IMR-90 (cell line): ENCODE measurements around the gene AGFG1. TPM values are rescaled to one million over a fixed set of nuclear protein-coding genes. Genes with fewer than 3 reads are reported as not detected.
A peak's percentile ranks its signal among the peaks of the same experiment; 100 is the strongest.

Experiments used
- ATAC-seq: fragments of 200-7000 bp; cut with Tn5 transposase; 2 replicates; pipeline ENCODE4 v1.9.1; 2020; ENCODE audit warnings: low read depth, mild to moderate bottlenecking, moderate library complexity
- BruUV-seq: library from RNA; stranded (reverse); fragments of 400-500 nt; replicated peaks from 2 replicates; lab custom pipeline; 2021; lab: Mats Ljungman, UMichigan
- CTCF ChIA-PET: fragments of 300-600 bp; formaldehyde crosslinking; extraction: SDS; loops from one replicate; lab custom pipeline; 2021; ENCODE audit warnings: antibody characterized with exemption; lab: Yijun Ruan, JAX
- POLR2A ChIA-PET: fragments of 300-600 bp; sonication (Branson Sonifier 250); formaldehyde crosslinking; loops from one replicate; lab custom pipeline; 2022; ENCODE audit warnings: antibody characterized with exemption; ENCODE audit not compliant: unreplicated experiment; lab: Charles Lee
- DNase-seq: peaks from one replicate; pipeline ENCODE4 v3.0.0; 2013
- H2AFZ ChIP-seq: replicated peaks from 2 replicates; pipeline ENCODE3; 2013; ENCODE audit warnings: low read length, mild to moderate bottlenecking; ENCODE audit not compliant: poor library complexity
- H2AK5ac ChIP-seq: 2 replicates; pipeline ENCODE4 v1.6.1; 2013; ENCODE audit warnings: low read depth, low read length, inconsistent platforms
- H2AK9ac ChIP-seq: replicated peaks from 2 replicates; pipeline ENCODE3; 2013; ENCODE audit warnings: mild to moderate bottlenecking, low read depth, low read length, moderate library complexity; ENCODE audit not compliant: poor library complexity
- H2BK120ac ChIP-seq: 2 replicates; pipeline ENCODE4 v1.6.1; 2013; ENCODE audit warnings: low read depth, low read length, inconsistent platforms
- H2BK15ac ChIP-seq: 3 replicates; pipeline ENCODE4 v1.6.1; 2013; ENCODE audit warnings: low read depth, low read length, inconsistent platforms
- H2BK20ac ChIP-seq: 2 replicates; pipeline ENCODE4 v1.6.1; 2013; ENCODE audit warnings: low read depth, mild to moderate bottlenecking, inconsistent platforms, low read length, moderate library complexity
- H2BK5ac ChIP-seq: 2 replicates; pipeline ENCODE4 v1.6.1; 2013; ENCODE audit warnings: mild to moderate bottlenecking, low read depth, low read length, inconsistent platforms; ENCODE audit not compliant: poor library complexity, severe bottlenecking
- H3K14ac ChIP-seq: replicated peaks from 2 replicates; pipeline ENCODE4 v1.6.1; 2013; ENCODE audit warnings: low read depth, low read length, inconsistent platforms
- H3K18ac ChIP-seq: 2 replicates; pipeline ENCODE4 v1.6.1; 2013; ENCODE audit warnings: low read depth, low read length, control low read depth
- H3K23ac ChIP-seq: 2 replicates; pipeline ENCODE4 v1.6.1; 2013; ENCODE audit warnings: low read depth, low read length, inconsistent platforms
- H3K27ac ChIP-seq: 2 replicates; pipeline ENCODE4 v1.5.1; 2013; ENCODE audit warnings: mild to moderate bottlenecking, control low read depth, low read length; ENCODE audit not compliant: insufficient read depth
- H3K27me3 ChIP-seq: 2 replicates; pipeline ENCODE4 v1.6.1; 2013; ENCODE audit warnings: low read length; ENCODE audit not compliant: control insufficient read depth, insufficient read depth
- H3K36me3 ChIP-seq: 2 replicates; pipeline ENCODE4 v1.6.1; 2013; ENCODE audit warnings: low read length, mixed read lengths; ENCODE audit not compliant: control insufficient read depth, insufficient read depth
- H3K4ac ChIP-seq: 2 replicates; pipeline ENCODE4 v1.6.1; 2013; ENCODE audit warnings: low read depth, low read length, inconsistent platforms
- H3K4me1 ChIP-seq: 2 replicates; pipeline ENCODE4 v1.6.1; 2013; ENCODE audit warnings: low read length, mixed read lengths; ENCODE audit not compliant: control insufficient read depth, insufficient read depth
- H3K4me2 ChIP-seq: 2 replicates; pipeline ENCODE4 v1.6.1; 2013; ENCODE audit warnings: low read depth, mild to moderate bottlenecking, control low read depth, low read length, moderate library complexity
- H3K4me3 ChIP-seq: 2 replicates; pipeline ENCODE4 v1.5.1; 2013; ENCODE audit warnings: low read depth, mild to moderate bottlenecking, control low read depth, low read length, moderate library complexity; ENCODE audit not compliant: insufficient read depth
- H3K56ac ChIP-seq: 2 replicates; pipeline ENCODE4 v1.6.1; 2013; ENCODE audit warnings: low read length, inconsistent platforms; ENCODE audit not compliant: insufficient read depth; ENCODE audit errors: extremely low read depth
- H3K79me1 ChIP-seq, 2 experiments: 2 replicates each; pipeline ENCODE4 v1.6.1; 2013; ENCODE audit warnings: low read length in 2 of 2, inconsistent platforms in 1 of 2, low read depth in 1 of 2
- H3K9ac ChIP-seq: 2 replicates; pipeline ENCODE4 v1.6.1; 2013; ENCODE audit warnings: low read depth, low read length, control low read depth
- H3K9me1 ChIP-seq: 2 replicates; pipeline ENCODE4 v1.6.1; 2013; ENCODE audit warnings: low read length, inconsistent platforms; ENCODE audit not compliant: insufficient read depth
- H3K9me3 ChIP-seq: 2 replicates; pipeline ENCODE4 v1.6.1; 2013; ENCODE audit warnings: low read length; ENCODE audit not compliant: control insufficient read depth, insufficient read depth
- H4K20me1 ChIP-seq: 2 replicates; pipeline ENCODE4 v1.6.1; 2013; ENCODE audit warnings: low read length, inconsistent platforms; ENCODE audit not compliant: insufficient read depth
- H4K5ac ChIP-seq: 2 replicates; pipeline ENCODE4 v1.6.1; 2013; ENCODE audit warnings: mild to moderate bottlenecking, low read depth, low read length, control low read depth
- H4K8ac ChIP-seq, 2 experiments: 2 replicates each; pipeline ENCODE4 v1.6.1; 2013; ENCODE audit warnings: low read depth in 2 of 2, low read length in 2 of 2, control low read depth in 1 of 2, inconsistent platforms in 1 of 2
- H4K91ac ChIP-seq: 2 replicates; pipeline ENCODE4 v1.6.1; 2013; ENCODE audit warnings: low read depth, low read length, inconsistent platforms; ENCODE audit not compliant: insufficient read depth
- BHLHE40 ChIP-seq: fragments of 150-350 bp; IDR thresholded peaks from 2 replicates; pipeline ENCODE4 v1.6.1; 2016; ENCODE audit warnings: mild to moderate bottlenecking, low read depth, low read length
- CHD1 ChIP-seq: IDR thresholded peaks from 2 replicates; pipeline ENCODE4 v1.6.1; 2012; ENCODE audit warnings: low read depth, low read length, improper control_type of control experiment
- CTCF ChIP-seq: conservative IDR thresholded peaks from 2 replicates; pipeline ENCODE4 v1.5.1; 2012; ENCODE audit warnings: mild to moderate bottlenecking, low read depth, low read length, improper control_type of control experiment
- ELK1 ChIP-seq: fragments of 150-350 bp; IDR thresholded peaks from 2 replicates; pipeline ENCODE4 v1.6.1; 2016; ENCODE audit warnings: low read depth, mild to moderate bottlenecking, low read length, moderate library complexity, borderline replicate concordance
- FOS ChIP-seq: fragments of 150-350 bp; IDR thresholded peaks from 2 replicates; pipeline ENCODE4 v1.6.1; 2016; ENCODE audit warnings: low read depth, low read length
- MAFK ChIP-seq: IDR thresholded peaks from 2 replicates; pipeline ENCODE4 v1.6.1; 2012; ENCODE audit warnings: low read depth, low read length, improper control_type of control experiment
- MAZ ChIP-seq: IDR thresholded peaks from 2 replicates; pipeline ENCODE4 v1.6.1; 2012; ENCODE audit warnings: low read depth, mild to moderate bottlenecking, low read length, improper control_type of control experiment, moderate library complexity, borderline replicate concordance
- MXI1 ChIP-seq: IDR thresholded peaks from 2 replicates; pipeline ENCODE4 v1.6.1; 2012; ENCODE audit warnings: low read depth, mild to moderate bottlenecking, low read length, moderate library complexity, borderline replicate concordance
- NFE2L2 ChIP-seq: fragments of 150-350 bp; IDR thresholded peaks from 2 replicates; pipeline ENCODE4 v1.6.1; 2016; ENCODE audit warnings: low read depth, mild to moderate bottlenecking, low read length
- POLR2A ChIP-seq: IDR thresholded peaks from 2 replicates; pipeline ENCODE4 v1.6.1; 2012; ENCODE audit warnings: mild to moderate bottlenecking, low read depth, low read length
- RAD21 ChIP-seq: IDR thresholded peaks from 2 replicates; pipeline ENCODE4 v1.6.1; 2012; ENCODE audit warnings: low read length, improper control_type of control experiment
- RCOR1 ChIP-seq: IDR thresholded peaks from 2 replicates; pipeline ENCODE4 v1.6.1; 2012; ENCODE audit warnings: mild to moderate bottlenecking, low read length, improper control_type of control experiment; ENCODE audit not compliant: insufficient replicate concordance
- RFX5 ChIP-seq: IDR thresholded peaks from 2 replicates; pipeline ENCODE4 v1.8.0; 2012; ENCODE audit warnings: low read depth, mild to moderate bottlenecking, low read length, moderate library complexity
- SMC3 ChIP-seq: fragments of 150-350 bp; IDR thresholded peaks from 2 replicates; pipeline ENCODE4 v1.6.1; 2016; ENCODE audit warnings: low read depth, mild to moderate bottlenecking, antibody characterized with exemption, low read length, moderate library complexity
- USF2 ChIP-seq: fragments of 150-350 bp; IDR thresholded peaks from 2 replicates; pipeline ENCODE4 v1.6.1; 2017; ENCODE audit warnings: mild to moderate bottlenecking, antibody characterized with exemption, low read length, low read depth
- whole genome bisulfite sequencing, 2 experiments: methylation state at CpG; one replicate each; pipeline versions ENCODE4 v1.1.5 to v1.1.7; 2013; ENCODE audit warnings: missing lambda C conversion rate in 2 of 2; ENCODE audit not compliant: insufficient read length in 1 of 2; ENCODE audit errors: extremely low coverage in 2 of 2; 5-methylcytosine and 5-hydroxymethylcytosine counted together
- dilution Hi-C: fragments of 300-500 bp; cut with HindIII; formaldehyde crosslinking; loops from one replicate; pipeline ENCODE4 v1.14.3; 2018; ENCODE audit warnings: low sequenced_read_pairs; ENCODE audit not compliant: unreplicated experiment
- in situ Hi-C: fragments of 300-500 bp; cut with MboI; formaldehyde crosslinking; loops from 3 replicates; pipeline ENCODE4 v1.14.3; 2019; ENCODE audit warnings: low sequenced_read_pairs, inconsistent platforms, mixed read lengths
- intact Hi-C: fragments of 100-400 bp; cut with micrococcal nuclease; formaldehyde crosslinking; loops from 2 replicates; pipeline ENCODE4 v1.10.0; 2022
- polyA plus RNA-seq, 3 experiments: library from polyadenylated mRNA; depleted of rRNA; stranded (reverse); fragments of >200 nt; gene quantifications; 2 replicates each; pipeline ENCODE4 v1.2.3, GENCODE V29; 2012; ENCODE audit warnings: low replicate concordance in 1 of 3
- total RNA-seq: library from RNA; depleted of rRNA; stranded (reverse); fragments of >200 nt; gene quantifications from 2 replicates; pipeline ENCODE4 v1.2.3, GENCODE V29; 2012

Gene AGFG1
- total and polyA plus RNA-seq, 2 of the 4 experiments (the other 2 are of a cell fraction): 58.4 to 126 TPM

GRCh38 chr2:227607941-227608340 lies 136.0 kb downstream of the AGFG1 start:
- ATAC-seq (peak; percentile 40; the same call in 1 of the 2 replicates), DNase-seq (peak; percentile 27)
- no peak for TF ChIP-seq ELK1
- no peak for TF ChIP-seq CTCF
- no peak for TF ChIP-seq RCOR1
- TF ChIP-seq FOS: no peak
- TF ChIP-seq MAZ: no peak
- no peak for TF ChIP-seq MAFK
- TF ChIP-seq RFX5: no peak
- TF ChIP-seq POLR2A: no peak
- TF ChIP-seq USF2: no peak
- TF ChIP-seq SMC3: no peak
- no peak for TF ChIP-seq MXI1
- TF ChIP-seq NFE2L2: no peak
- no peak for TF ChIP-seq RAD21
- TF ChIP-seq CHD1: no peak
- TF ChIP-seq BHLHE40: no peak
- BruUV-seq: no TSS peak
- CTCF ChIA-PET: no interaction called here
- Histone ChIP-seq H4K20me1 (no peaks in the 10 kb centered on the region), H4K8ac (no peak overlapping the region), H2AFZ (no peak overlapping the region), H3K4me3 (no peak overlapping the region), H2BK120ac (no peak overlapping the region), H3K4ac (no peak overlapping the region), H3K9me1 (no peaks in the 10 kb centered on the region), H3K56ac (no peak overlapping the region), H2BK15ac (no peak overlapping the region), H2BK5ac (no peak overlapping the region), H3K36me3 (no peaks in the 10 kb centered on the region), H3K18ac (no peak overlapping the region), H4K91ac (no peak overlapping the region), H2BK20ac (no peak overlapping the region), H3K27ac (no peak overlapping the region), H3K14ac (no peak overlapping the region), H3K4me1 (no peaks in the 10 kb centered on the region), H3K9ac (no peak overlapping the region), H3K23ac (no peak overlapping the region), H4K5ac (no peak overlapping the region), H3K79me1 (no peaks in the 10 kb centered on the region), H2AK9ac (no peak overlapping the region), H3K4me2 (no peak overlapping the region), H2AK5ac (no peak overlapping the region), H3K9me3 (no peaks in the 10 kb centered on the region), H3K27me3 (peaks cover 2% of the 10 kb centered on the region)
- WGBS, 2 experiments: no CpG with 5 or more reads among the region's 3 CpGs
- in situ Hi-C loops (no loop called here), intact Hi-C loops (no loop called here), dilution Hi-C loops (no loop called here)
- POLR2A ChIA-PET: no interaction called here
